ENCODE measurements around the gene KLHL29. TPM values are rescaled to one million over a fixed set of nuclear protein-coding genes. Genes with fewer than 3 reads are reported as not detected.

KLHL29 gene
- total and polyA plus RNA-seq, 2 donors (not counting 1 experiment from before 2014, with no cell fraction given) = 1.3 to 3.4 TPM

DNA sequence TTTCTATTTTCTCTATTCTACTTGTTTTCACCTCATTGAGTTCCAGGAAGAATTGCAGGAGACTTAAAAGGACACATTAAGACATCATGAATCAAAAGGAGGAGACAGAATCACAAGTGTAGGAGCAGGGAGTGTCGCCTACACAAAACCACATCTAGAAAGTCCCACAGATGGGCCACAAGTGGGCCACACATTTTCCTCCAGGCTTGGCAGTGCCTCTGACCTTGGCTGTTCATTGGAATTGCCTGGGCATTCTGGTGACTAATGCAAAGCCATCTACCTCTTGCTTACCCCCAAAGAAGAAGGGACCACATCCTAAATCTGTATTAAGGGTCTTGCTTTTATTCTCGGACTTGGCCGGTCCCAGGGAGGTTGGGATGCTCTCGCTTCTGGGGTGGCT lies 103.6 kb downstream of the KLHL29 start:
- H3K79me2 ChIP-seq (ENCODE audit: control insufficient read depth, insufficient read depth, low read length) = no peaks in the 10 kb centered on the region
- no peaks in the 10 kb centered on the region for H3K36me3 ChIP-seq (replicated peaks in 1 of 2; ENCODE audit: control extremely low read depth in 1 of 2, control insufficient read depth in 1 of 2, extremely low read depth in 1 of 2, insufficient read depth in 2 of 2, low read length in 1 of 2)
- no peak overlapping the region for H2AFZ ChIP-seq (ENCODE audit: insufficient read depth, low read depth, low read length, poor library complexity, severe bottlenecking)
- H3K4me1 ChIP-seq (ENCODE audit: control insufficient read depth in 2 of 2, insufficient read depth in 2 of 2, low read length in 2 of 2) = no peaks in the 10 kb centered on the region
- Mint-ChIP-seq H3K27ac (no peak overlapping the region), H3K4me1 (no peaks in the 10 kb centered on the region), H3K9me3 (ENCODE audit: insufficient read depth) (no peaks in the 10 kb centered on the region), H3K27me3 (no peaks in the 10 kb centered on the region), H3K4me3 (no peak overlapping the region)
- H3K9ac ChIP-seq (ENCODE audit: low read length) = no peak overlapping the region
- no peak for ATAC-seq (ENCODE audit: low read depth)
- H3K9me3 ChIP-seq (ENCODE audit: control extremely low read depth in 1 of 3, control insufficient read depth in 2 of 3, insufficient read depth in 1 of 3, low read length in 2 of 3) = no peaks in the 10 kb centered on the region
- H3K4me2 ChIP-seq (replicated peaks; ENCODE audit: low read depth, low read length, poor library complexity, severe bottlenecking) = no peak overlapping the region
- H3K27me3 ChIP-seq (replicated peaks in 1 of 4; ENCODE audit: control extremely low read depth in 1 of 4, control insufficient read depth in 3 of 4, insufficient read depth in 4 of 4, low read length in 3 of 4) = no peaks in the 10 kb centered on the region
- intact Hi-C loops (cut with micrococcal nuclease) = no loop called here
- DNase-seq = no peak
- ChIA-PET CTCF (no interaction called here), POLR2A (no interaction called here)
- H3K4me3 ChIP-seq (ENCODE audit: control extremely low read depth in 1 of 5, extremely low read depth in 1 of 5, insufficient read depth in 1 of 5, low read depth in 2 of 5, low read length in 4 of 5) = no peak overlapping the region
- no peak overlapping the region for H3K27ac ChIP-seq (ENCODE audit: low read length in 2 of 2)
- WGBS (ENCODE audit: insufficient coverage) = 70% methylated on average over 2 of the region's 4 CpGs
- TF ChIP-seq EZH2 (IDR thresholded peaks at IDR 0.05; ENCODE audit: borderline replicate concordance, insufficient read depth, low read depth, low read length, poor library complexity, severe bottlenecking) = no peak
- TF ChIP-seq, protein P1, sequence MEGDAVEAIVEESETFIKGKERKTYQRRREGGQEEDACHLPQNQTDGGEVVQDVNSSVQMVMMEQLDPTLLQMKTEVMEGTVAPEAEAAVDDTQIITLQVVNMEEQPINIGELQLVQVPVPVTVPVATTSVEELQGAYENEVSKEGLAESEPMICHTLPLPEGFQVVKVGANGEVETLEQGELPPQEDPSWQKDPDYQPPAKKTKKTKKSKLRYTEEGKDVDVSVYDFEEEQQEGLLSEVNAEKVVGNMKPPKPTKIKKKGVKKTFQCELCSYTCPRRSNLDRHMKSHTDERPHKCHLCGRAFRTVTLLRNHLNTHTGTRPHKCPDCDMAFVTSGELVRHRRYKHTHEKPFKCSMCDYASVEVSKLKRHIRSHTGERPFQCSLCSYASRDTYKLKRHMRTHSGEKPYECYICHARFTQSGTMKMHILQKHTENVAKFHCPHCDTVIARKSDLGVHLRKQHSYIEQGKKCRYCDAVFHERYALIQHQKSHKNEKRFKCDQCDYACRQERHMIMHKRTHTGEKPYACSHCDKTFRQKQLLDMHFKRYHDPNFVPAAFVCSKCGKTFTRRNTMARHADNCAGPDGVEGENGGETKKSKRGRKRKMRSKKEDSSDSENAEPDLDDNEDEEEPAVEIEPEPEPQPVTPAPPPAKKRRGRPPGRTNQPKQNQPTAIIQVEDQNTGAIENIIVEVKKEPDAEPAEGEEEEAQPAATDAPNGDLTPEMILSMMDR (IDR thresholded peaks at IDR 0.05) = no peak
- no peaks in the 10 kb centered on the region for H4K20me1 ChIP-seq (ENCODE audit: control insufficient read depth, insufficient read depth, low read length, poor library complexity, severe bottlenecking)

DNA sequence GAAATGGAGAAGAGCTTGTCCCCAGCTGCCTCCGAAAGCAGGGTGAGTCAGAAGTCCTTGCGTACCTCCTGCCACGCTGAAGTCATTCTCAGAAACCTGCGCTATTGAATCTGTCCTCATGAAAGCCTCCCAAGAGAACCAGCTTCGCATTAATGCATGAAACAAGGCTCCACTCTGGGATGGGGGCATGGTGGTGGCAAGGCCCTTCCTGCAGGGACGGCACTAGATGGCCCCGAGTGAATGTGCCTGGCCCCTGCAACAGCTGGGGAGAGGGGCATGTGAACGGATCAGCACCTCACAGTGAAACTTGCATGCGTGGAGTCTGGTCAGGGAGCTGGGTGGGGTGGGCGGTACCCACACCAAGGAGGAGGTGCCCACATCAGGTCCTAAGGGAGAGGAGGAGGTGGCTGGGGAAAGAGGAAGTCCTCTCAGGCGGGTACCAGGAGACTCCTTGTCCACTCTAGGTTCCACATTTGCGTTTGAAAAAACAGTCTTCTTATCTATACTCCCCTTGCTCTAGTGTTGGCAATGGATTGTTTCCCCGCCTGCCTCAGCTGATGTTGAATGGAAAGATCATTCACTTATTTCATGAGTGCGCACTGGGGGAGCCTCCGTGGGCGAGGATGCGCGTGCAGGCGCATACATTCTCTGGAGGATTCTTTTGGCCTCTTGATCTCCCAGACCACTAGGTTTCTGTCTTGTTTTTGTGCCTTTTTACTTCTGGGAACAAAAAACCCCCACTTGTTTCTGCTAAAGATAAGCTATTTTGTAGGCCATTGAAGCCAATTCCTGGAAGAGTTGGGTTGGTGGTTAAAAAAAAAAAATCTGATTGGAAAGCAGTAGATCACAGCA lies 104.7 kb downstream of the KLHL29 start:
- CTCF ChIA-PET = no interaction called here
- no peaks in the 10 kb centered on the region for H3K9me3 ChIP-seq (ENCODE audit: control extremely low read depth in 1 of 3, control insufficient read depth in 2 of 3, insufficient read depth in 1 of 3, low read length in 2 of 3)
- Mint-ChIP-seq H3K27me3 (no peaks in the 10 kb centered on the region), H3K27ac (no peak overlapping the region), H3K4me3 (no peak overlapping the region), H3K4me1 (no peaks in the 10 kb centered on the region), H3K9me3 (ENCODE audit: insufficient read depth) (no peaks in the 10 kb centered on the region)
- H3K79me2 ChIP-seq (ENCODE audit: control insufficient read depth, insufficient read depth, low read length) = no peaks in the 10 kb centered on the region
- ATAC-seq (ENCODE audit: low read depth) (no peak), DNase-seq (no peak)
- H3K4me3 ChIP-seq (ENCODE audit: control extremely low read depth in 1 of 5, extremely low read depth in 1 of 5, insufficient read depth in 1 of 5, low read depth in 2 of 5, low read length in 4 of 5) = no peak overlapping the region
- no peaks in the 10 kb centered on the region for H4K20me1 ChIP-seq (ENCODE audit: control insufficient read depth, insufficient read depth, low read length, poor library complexity, severe bottlenecking)
- H2AFZ ChIP-seq (ENCODE audit: insufficient read depth, low read depth, low read length, poor library complexity, severe bottlenecking) = no peak overlapping the region
- H3K4me1 ChIP-seq (ENCODE audit: control insufficient read depth in 2 of 2, insufficient read depth in 2 of 2, low read length in 2 of 2) = no peaks in the 10 kb centered on the region
- intact Hi-C loops (cut with micrococcal nuclease) = no loop called here
- no peak overlapping the region for H3K4me2 ChIP-seq (replicated peaks; ENCODE audit: low read depth, low read length, poor library complexity, severe bottlenecking)
- no peaks in the 10 kb centered on the region for H3K27me3 ChIP-seq (replicated peaks in 1 of 4; ENCODE audit: control extremely low read depth in 1 of 4, control insufficient read depth in 3 of 4, insufficient read depth in 4 of 4, low read length in 3 of 4)
- WGBS (ENCODE audit: insufficient coverage) = 65% methylated on average over 16 of the region's 19 CpGs
- POLR2A ChIA-PET = no interaction called here
- H3K27ac ChIP-seq (ENCODE audit: low read length in 2 of 2) = no peak overlapping the region
- no peak overlapping the region for H3K9ac ChIP-seq (ENCODE audit: low read length)
- TF ChIP-seq EZH2 (IDR thresholded peaks at IDR 0.05; ENCODE audit: borderline replicate concordance, insufficient read depth, low read depth, low read length, poor library complexity, severe bottlenecking) = no peak
- TF ChIP-seq, protein P1 (IDR thresholded peaks at IDR 0.05) = no peak
- H3K36me3 ChIP-seq (replicated peaks in 1 of 2; ENCODE audit: control extremely low read depth in 1 of 2, control insufficient read depth in 1 of 2, extremely low read depth in 1 of 2, insufficient read depth in 2 of 2, low read length in 1 of 2) = no peaks in the 10 kb centered on the region

All from B cell (primary cell).